GM12801 (cell line): ENCODE results near the gene DNAJB6.

Experiments
- CTCF ChIP-seq: IDR thresholded peaks from one replicate; pipeline ENCODE4 v1.5.1; 2011; ENCODE audit warnings: control low read depth; ENCODE audit not compliant: insufficient read length; ENCODE audit errors: extremely low read depth

Gene DNAJB6

DNA sequence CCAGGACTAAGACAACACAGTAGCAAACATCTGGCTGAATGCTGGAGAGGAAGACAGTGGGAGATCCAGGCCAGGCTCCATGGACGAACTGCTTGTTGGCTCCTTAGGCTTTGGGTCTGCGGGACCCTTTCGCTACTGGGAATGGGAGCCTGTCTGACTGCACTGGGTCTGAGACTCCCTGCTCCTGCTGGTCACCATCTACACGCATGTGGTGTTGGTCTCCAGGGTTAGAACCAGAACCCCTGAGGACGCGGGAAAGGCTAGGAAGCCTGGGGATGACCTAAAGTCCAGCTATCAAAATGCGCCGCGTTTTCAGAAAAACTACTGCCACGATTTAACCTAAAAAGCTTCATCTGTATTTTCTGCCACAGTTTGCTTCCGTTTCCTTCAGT, 817 bp upstream of the DNAJB6 start:
- no peak for TF ChIP-seq CTCF

DNA sequence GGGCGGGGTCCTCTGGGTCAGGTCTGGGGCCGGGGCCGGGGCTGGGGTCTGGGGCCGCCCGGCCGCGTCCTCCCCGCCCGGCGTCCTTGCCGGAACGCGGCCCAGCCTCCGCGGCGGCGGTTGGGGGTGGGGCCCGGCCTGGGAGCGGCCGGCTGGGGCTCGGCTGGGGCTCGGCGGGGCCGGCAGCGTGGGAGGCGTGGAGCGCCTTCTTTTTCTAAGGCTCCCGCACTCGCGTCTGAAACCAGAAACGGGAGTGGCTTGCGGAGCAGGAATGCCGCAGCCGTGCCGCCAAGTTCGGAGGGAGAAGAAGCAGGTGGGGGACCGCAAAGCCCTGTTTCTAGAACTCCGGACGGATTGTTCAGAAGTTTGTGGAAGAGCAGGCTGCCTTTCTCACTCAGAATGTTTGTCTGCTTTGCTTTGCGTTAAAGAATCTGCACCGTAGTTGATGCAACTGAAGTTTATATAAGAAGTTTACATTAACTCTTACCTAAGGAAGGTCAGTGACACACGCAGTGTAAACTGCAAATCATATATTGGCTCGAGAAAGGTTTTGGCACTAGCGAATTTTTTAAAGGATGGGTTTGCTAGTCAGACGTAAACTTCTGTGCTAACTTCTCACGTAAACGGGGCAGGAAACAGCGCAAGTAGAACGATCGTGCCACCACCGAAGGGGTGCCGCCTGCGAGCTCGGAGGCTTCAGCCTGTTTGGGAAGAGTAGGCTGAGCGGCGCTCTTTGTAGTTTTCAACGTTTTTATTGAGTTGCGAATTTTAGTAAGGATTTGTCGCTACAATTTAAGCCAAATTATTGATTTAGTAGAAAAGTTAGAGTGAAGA, 729 bp downstream of the DNAJB6 start:
- no peak for TF ChIP-seq CTCF

DNA sequence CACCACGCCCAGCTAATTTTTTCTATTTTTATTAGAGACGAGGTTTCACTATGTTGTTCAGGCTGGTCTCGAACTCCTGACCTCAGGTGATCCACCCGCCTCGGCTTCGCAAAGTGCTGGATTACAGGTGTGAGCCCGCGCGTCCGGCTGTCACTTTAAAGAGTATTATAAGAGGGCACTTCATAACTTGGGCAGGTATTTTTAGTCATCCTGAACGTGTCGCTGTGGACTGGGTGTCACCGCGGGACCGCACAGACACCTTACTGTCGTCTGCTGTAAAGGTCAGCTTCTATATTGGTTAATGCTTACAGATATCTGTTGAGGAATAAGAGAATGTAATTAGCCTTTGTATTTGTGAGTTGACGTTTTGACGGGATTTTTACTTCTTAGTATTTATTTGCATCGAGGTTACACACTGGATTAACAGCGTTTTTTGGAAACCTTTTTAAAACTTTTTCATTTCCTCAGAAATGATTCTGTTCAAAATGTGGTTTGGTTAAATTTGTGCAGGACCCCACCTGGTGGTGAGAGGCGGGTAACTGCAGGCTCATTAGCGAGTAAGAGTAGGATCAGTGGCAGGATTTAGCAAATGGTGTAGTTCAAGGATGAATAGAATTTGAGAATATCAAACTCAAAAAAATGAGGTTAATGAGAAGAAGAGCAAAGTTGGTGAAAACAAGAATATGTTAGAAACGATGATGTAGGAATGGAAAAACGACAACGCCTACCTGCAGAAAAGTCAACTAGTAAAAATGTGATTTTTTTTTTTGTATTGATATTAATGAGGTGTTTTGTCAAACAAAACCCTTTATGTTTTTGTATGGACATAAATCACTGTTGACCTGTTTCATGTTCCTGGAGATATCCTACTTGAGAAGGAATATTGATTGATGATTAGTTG, 3.2 kb downstream of the DNAJB6 start:
- TF ChIP-seq CTCF = peak; percentile 36

DNA sequence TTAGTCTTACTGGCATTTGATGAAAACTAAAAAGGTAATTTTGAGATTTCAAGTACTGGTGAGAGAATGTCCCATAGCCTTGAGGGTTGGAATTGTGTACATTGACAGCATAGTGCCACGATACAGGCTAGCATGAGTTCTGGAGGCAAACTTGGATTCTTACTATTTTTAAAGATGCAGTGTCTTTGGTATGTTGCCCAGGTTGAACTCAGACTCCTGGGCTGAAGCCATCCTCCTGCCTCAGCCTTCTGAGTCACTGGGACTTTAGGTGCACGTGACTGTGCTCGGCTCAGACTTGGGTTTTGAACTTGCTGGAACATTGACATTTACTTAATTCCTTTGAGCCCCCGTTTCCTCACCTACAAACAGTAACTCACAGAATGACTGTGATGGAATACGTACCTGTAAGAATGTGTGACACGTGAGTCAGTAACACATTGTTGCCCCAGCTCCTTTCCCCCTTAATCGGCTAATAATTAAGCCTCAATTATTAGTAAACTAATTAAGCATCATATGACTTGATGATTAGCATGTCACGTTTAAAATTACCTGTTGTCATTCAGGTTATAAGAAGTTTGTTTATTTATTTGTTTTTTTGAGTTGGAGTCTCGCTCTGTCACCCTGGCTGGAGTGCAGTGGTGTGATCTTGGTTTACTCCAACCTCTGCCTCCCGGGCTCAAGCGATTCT, 10.6 kb downstream of the DNAJB6 start:
- no peak for TF ChIP-seq CTCF

DNA sequence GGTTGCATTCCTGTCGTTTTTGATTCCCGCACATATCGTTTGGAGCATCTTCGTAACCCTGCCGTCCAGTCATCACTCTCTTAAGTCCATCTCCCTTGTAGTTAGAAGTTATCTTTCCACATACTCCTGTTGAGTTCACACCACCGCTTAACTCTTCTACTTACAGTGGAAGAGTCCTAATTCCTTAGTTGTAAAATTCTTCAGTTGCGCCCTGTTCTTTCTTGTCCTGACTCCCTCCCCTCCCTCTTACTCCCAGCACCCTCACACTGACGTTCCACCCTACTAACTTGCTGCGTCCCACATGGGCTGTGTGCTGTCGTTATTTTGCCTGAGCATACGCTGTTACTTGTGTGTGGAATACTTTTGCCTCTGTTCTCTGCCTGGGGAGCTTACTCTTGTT, 11.7 kb downstream of the DNAJB6 start:
- TF ChIP-seq CTCF = no peak

GRCh38 chr7:157352516-157352915, 15.7 kb downstream of the DNAJB6 start:
- TF ChIP-seq CTCF = no peak
